Kidney (tissue), 14 donors: ENCODE results near the gene UBP1. TPM values are rescaled to one million over a fixed set of nuclear protein-coding genes. Genes with fewer than 3 reads are reported as not detected.

ENCODE experiments used
- DNase-seq, 5 donors: peaks; one replicate each; pipeline ENCODE4 v3.0.0-alpha.2; 2013 to 2020
- FAIRE-seq: peaks from 2 replicates; lab custom pipeline; 2012; peaks lifted over from hg19 to GRCh38; lab: Jason Lieb, UNC
- H3K27ac ChIP-seq, 2 donors: one replicate each; pipeline ENCODE4 v1.7.0; 2013; ENCODE audit warnings: low read depth in 2 of 2, low read length in 2 of 2, inconsistent platforms in 1 of 2
- H3K27me3 ChIP-seq: one replicate; pipeline ENCODE4 v1.7.1; 2013; ENCODE audit warnings: low read length, inconsistent platforms; ENCODE audit not compliant: control insufficient read depth, insufficient read depth
- H3K36me3 ChIP-seq, 3 donors: one replicate each; pipeline versions ENCODE4 v1.7.0 to v1.7.1; 2013; ENCODE audit warnings: low read length in 3 of 3, control low read depth in 1 of 3, inconsistent platforms in 1 of 3; ENCODE audit not compliant: insufficient read depth in 3 of 3, control insufficient read depth in 2 of 3
- H3K4me1 ChIP-seq, 3 donors: one replicate each; pipeline versions ENCODE4 v1.7.0 to v1.7.1; 2013; ENCODE audit warnings: low read length in 3 of 3, inconsistent platforms in 1 of 3, low read depth in 1 of 3; ENCODE audit not compliant: control insufficient read depth in 2 of 3, insufficient read depth in 2 of 3
- H3K4me3 ChIP-seq, 3 donors: one replicate each; pipeline versions ENCODE4 v1.7.0 to v1.8.1; 2013; ENCODE audit warnings: low read length in 3 of 3, control low read depth in 1 of 3, inconsistent platforms in 1 of 3
- H3K9ac ChIP-seq, 3 donors: one replicate each; pipeline versions ENCODE4 v1.7.0 to v1.7.1; 2013; ENCODE audit warnings: low read length in 3 of 3, control low read depth in 1 of 3, inconsistent platforms in 1 of 3
- H3K9me3 ChIP-seq, 3 donors: one replicate each; pipeline versions ENCODE4 v1.7.0 to v1.7.1; 2013; ENCODE audit warnings: low read length in 3 of 3, control low read depth in 1 of 3, inconsistent platforms in 1 of 3; ENCODE audit not compliant: control insufficient read depth in 2 of 3, insufficient read depth in 1 of 3
- CTCF ChIP-seq: IDR thresholded peaks from 3 replicates; pipeline ENCODE4 v1.5.1; 2012; ENCODE audit warnings: mild to moderate bottlenecking, moderate library complexity, borderline replicate concordance; ENCODE audit not compliant: insufficient read depth; ENCODE audit errors: extremely low read depth
- intact Hi-C: fragments of 100-400 bp; cut with DNase I; formaldehyde crosslinking; loops from one replicate; pipeline ENCODE4 v1.11.1; 2022
- polyA plus RNA-seq: library from polyadenylated mRNA; stranded (reverse); fragments of 350-450 nt; fragmentation: Illumina TruSeq; extraction: RNeasy Lipid Tissue Mini Kit (QIAGEN cat#74804); gene quantifications from one replicate; pipeline ENCODE4 v1.2.3, GENCODE V29; 2014; ENCODE audit warnings: low read depth, low replicate concordance; ENCODE audit not compliant: insufficient read depth
- total RNA-seq: library from RNA; stranded (reverse); fragmentation: NEBNext Ultra II Directional; extraction: Animal tissue kit (Norgen Biotek cat#: 25700); gene quantifications from one replicate; pipeline ENCODE4 v1.2.1, GENCODE V29; 2021
- donor health status: control.
- donor health status: control.
- donor health status: control.
- donor health status: control.
- donor health status: control.
- donor health status: DM: yes; HTN: yes; CAD: no.
- donor health status: Normal renal cell carcinoma (clear cell type).

Gene UBP1
- total and polyA plus RNA-seq, 2 donors from 2014 or later: 20.4 to 57.0 TPM

- Histone ChIP-seq H3K4me1 (no peaks in the 10 kb centered on the region), H3K27ac (no peak overlapping the region), H3K4me3 (no peak overlapping the region), H3K9ac (no peak overlapping the region), H3K36me3 (peaks cover 13 to 56% (median 27%) of the 10 kb centered on the region in 3 donors), H3K27me3 (no peaks in the 10 kb centered on the region), H3K9me3 (no peaks in the 10 kb centered on the region)
- DNase-seq: no peak
- intact Hi-C loops: no loop called here
- no peak for FAIRE-seq
- no peak for TF ChIP-seq CTCF
Measured at GRCh38 chr3:33401781-33402180, 38.4 kb downstream of the UBP1 start.

- TF ChIP-seq CTCF: no peak
- intact Hi-C loops: no loop called here
- peaks cover 13 to 65% (median 40%) of the 10 kb centered on the region in 3 donors for H3K36me3 ChIP-seq
- FAIRE-seq (no peak), DNase-seq (no peak)
- no peak overlapping the region for H3K9ac ChIP-seq
- no peak overlapping the region for H3K27ac ChIP-seq
- no peaks in the 10 kb centered on the region for H3K27me3 ChIP-seq
- no peaks in the 10 kb centered on the region for H3K9me3 ChIP-seq
- no peak overlapping the region for H3K4me3 ChIP-seq
- H3K4me1 ChIP-seq: no peaks in the 10 kb centered on the region
Measured at GRCh38 chr3:33398410-33398809, 41.8 kb downstream of the UBP1 start.

- FAIRE-seq (no peak), DNase-seq (no peak)
- no peak overlapping the region for H3K27ac ChIP-seq
- H3K9me3 ChIP-seq: no peaks in the 10 kb centered on the region
- no peaks in the 10 kb centered on the region for H3K27me3 ChIP-seq
- TF ChIP-seq CTCF: no peak
- no peak overlapping the region for H3K4me3 ChIP-seq
- no peaks in the 10 kb centered on the region for H3K4me1 ChIP-seq
- H3K9ac ChIP-seq: no peak overlapping the region
- H3K36me3 ChIP-seq: peaks cover 9 to 64% (median 43%) of the 10 kb centered on the region in 3 donors
- intact Hi-C loops: no loop called here
Measured at GRCh38 chr3:33395900-33396299, 44.3 kb downstream of the UBP1 start.
